ENCODE data around the gene ABCC4.

The ABCC4 gene

DNA sequence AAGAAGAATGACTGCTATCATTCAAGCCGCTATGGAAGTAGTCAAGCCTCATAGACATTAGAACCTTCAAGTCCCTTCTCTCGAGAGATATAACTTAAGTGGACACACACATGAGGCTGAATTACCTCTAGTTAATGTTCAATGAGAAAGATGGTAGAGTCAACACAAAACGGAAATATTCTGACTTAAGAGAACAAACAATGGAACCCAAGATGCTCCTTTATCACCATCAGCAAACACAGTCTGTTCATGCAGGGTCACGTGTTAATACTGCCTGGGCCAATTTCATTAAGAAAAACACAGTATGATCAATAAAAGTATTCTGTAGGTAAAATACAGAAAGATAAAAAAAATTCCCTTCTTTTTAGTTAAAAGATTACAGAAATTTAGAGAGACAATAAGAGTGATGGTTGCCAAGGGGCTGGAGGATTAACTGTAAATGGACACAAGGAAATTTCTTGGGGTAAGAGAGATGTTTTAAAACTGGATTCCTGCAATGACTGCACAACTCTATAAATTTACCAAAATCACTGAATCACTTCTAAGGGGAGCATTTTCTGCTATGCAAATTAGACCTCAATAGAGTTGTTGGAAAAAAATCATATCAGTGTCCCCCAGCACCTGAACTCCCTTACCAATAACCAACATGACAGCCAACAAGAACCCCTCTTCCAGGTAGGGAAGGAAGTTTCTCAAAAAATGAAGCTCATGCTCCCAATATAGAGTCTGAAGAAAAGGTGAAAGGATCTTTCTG lies 256.6 kb downstream of the ABCC4 start:
- no peak for DNase-seq (ENCODE audit: low spot score)

GRCh38 chr13:95039415-95039814 lies 261.8 kb downstream of the ABCC4 start:
- no peak for DNase-seq (ENCODE audit: low spot score)

GRCh38 chr13:95038949-95039348 lies 262.3 kb downstream of the ABCC4 start:
- DNase-seq (ENCODE audit: low spot score), result no peak

DNA sequence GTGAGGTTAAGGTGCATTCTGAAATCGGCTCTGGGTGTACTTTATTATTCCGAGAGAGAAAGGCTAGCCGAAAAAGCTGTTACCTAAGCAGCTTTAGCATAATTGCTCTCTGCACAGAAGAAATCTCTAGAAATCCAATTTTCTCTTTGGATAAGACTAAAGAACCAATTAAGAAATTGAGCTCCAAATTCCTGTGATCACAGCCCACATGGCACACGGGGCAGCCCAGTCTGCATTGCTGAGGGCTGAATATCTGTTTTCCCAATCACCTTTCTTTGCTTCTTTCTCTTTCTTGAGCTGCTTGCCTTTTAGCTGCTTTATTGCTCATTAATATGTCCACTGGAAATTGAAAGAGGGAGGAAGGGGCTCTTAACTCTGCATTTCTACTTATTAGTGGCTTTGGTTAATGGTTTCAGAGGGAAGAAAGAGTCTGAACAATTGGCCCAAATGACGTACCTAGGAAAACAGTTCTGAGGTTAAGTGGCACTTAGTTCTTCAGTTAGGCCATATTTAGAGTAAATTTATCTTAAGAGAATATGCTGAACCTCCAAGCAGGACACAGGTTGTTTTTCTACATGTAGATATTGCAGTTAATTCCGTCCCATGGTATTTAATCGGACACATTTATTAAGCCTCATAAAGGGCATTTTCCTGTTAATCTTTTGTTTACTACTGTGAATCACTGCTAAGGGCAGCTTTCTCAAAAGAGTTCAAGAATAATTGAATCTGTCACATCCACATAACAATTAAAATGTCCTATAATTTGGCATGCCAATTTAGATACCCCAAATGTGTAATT lies 265.7 kb downstream of the ABCC4 start:
- DNase-seq (ENCODE audit: low spot score), result no peak

- DNase-seq (ENCODE audit: low spot score), result no peak
Measured at GRCh38 chr13:95033890-95034289, 267.4 kb downstream of the ABCC4 start.

- DNase-seq (ENCODE audit: low spot score), result no peak
Measured at GRCh38 chr13:95032121-95032520, 269.1 kb downstream of the ABCC4 start.

- no peak for DNase-seq (ENCODE audit: low spot score)
Measured at GRCh38 chr13:95030821-95031343, 270.4 kb downstream of the ABCC4 start.

GRCh38 chr13:95027638-95028037 lies 273.6 kb downstream of the ABCC4 start:
- DNase-seq (ENCODE audit: low spot score), result no peak

- no peak for DNase-seq (ENCODE audit: low spot score)
Measured at GRCh38 chr13:95025116-95025515, 276.1 kb downstream of the ABCC4 start.

GRCh38 chr13:95023405-95023804 lies 277.8 kb downstream of the ABCC4 start:
- no peak for DNase-seq (ENCODE audit: low spot score)

GRCh38 chr13:95020298-95020987 lies 280.8 kb downstream of the ABCC4 start:
- DNase-seq (ENCODE audit: low spot score), result no peak

DNA sequence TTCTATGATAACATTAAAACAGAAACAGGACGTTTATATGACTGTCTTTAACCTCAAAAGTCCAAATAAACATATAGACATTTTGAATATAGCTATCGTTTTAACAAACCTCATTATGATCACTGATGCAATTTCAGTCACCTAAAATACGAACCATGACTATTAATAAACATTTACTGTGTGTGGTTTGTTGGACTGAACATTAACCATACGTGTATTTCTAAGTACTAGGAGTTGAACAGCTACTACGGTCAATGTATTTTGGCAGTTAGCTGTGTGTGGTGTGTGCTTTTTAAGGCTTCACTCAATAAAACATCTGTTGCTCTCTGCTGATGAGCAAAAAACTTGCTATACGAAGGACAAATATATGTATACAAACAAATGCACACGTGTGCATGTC lies 281.4 kb downstream of the ABCC4 start:
- no peak for DNase-seq (ENCODE audit: low spot score)

GRCh38 chr13:95007322-95007721 lies 293.9 kb downstream of the ABCC4 start:
- DNase-seq (ENCODE audit: low spot score), result no peak

- no peak for DNase-seq (ENCODE audit: low spot score)
Measured at GRCh38 chr13:95005300-95005699, 296.0 kb downstream of the ABCC4 start.

DNA sequence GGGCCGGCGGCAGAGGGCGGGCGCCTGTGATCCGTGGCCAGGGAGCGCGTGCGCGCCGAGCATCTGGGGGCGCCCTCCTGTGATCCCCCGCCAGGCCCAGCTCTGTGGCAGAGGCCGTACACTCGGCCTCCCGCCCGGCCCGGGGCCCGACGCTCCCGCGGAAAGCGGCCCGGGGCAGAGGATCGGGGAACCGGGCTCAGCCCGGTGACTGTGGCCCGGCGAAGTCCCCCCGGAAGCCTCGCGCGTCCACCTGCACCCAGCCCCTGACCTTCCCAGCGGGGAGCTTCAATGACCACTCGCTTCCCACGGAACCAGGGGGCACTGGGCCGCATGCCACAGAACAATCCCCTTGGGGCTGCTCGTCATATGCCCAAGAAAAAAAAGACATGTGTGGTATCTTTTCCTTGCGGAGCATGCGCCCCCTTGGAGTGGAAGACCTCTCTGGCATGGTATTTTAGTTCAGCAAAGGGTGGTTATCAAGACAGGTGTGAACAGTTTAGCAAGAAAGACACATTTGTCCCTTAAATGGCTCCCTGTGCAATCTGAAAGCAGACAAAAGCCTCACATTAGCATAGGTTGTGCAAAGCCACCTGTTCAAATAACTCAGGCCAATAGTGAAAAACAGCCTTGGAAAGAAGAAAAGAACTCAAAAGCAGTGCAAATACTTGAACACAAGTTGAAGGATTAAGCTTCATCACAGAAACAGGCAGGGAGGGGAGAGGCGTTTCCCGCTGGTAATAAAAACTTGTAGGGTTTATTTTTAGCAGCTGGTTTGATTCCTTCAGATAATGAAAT lies 298.0 kb downstream of the ABCC4 start:
- no peak for DNase-seq (ENCODE audit: low spot score)

DNA sequence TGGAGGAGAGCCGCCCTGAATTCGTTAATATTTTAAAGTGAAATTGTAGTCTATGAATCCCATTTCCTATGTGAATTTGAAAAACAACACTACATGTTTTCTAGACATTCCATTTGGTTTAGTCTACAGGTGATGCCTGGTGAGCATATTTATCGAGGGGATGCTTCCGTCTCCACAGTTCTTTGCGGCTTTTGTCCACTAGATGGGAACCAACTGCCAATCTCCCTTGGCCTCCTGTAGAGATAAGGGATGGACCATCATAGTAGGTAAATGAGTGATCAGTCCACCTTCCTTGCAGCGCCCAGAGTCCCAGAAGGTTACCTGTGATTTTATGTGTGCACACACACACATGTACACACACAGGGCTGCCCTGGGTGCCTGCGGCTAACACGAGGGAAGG lies 299.1 kb downstream of the ABCC4 start:
- DNase-seq (ENCODE audit: low spot score), result no peak

- no peak for DNase-seq (ENCODE audit: low spot score)
Measured at GRCh38 chr13:94999871-95000270, 301.4 kb downstream of the ABCC4 start.

- DNase-seq (ENCODE audit: low spot score), result no peak
Measured at GRCh38 chr13:94997126-94997525, 304.1 kb downstream of the ABCC4 start.

GRCh38 chr13:94996445-94996844 lies 304.8 kb downstream of the ABCC4 start:
- DNase-seq (ENCODE audit: low spot score), result no peak

DNA sequence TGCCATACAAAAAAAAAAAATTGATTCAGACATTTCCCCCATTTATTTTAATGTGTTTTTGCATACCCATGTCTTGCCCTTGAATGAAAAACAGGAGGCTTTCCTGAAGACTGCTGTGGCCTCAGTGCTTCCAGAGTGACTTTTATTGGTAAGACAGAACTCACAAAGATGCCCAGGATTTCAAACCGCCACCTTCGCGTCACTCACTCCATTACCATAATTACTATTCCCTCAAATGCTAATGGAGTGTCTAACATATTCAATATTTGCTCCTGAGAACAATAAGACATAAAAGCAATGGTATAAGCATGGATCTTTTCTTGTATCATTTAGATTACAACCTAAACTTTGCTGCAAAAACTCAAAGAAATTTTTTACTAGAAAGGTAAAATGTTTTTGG lies 306.7 kb downstream of the ABCC4 start:
- DNase-seq (ENCODE audit: low spot score), result no peak

GRCh38 chr13:94993616-94994015 lies 307.6 kb downstream of the ABCC4 start:
- DNase-seq (ENCODE audit: low spot score), result no peak

Data from left forelimb (tissue), 1 donor.